ENCODE measurements around the gene NRXN3.

The NRXN3 gene

DNA sequence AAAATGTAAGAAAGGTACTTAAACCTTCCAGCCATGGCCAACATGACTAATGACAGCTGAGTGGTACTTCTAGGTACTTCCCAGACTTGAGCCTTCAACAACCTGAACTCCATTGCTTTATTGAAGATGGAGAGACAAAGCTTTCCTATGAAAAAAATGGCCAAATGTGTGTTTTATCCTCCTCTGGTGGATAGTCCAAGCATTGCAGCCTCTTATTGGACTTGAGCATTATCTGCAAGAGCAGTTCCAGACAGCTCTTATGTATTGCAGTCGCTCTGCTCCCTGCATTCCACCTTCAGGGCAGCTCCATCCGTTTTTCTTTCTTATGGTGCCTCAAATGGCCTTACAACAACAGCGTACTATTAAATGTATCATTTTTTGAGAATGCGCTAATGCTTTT, 588.2 kb downstream of the NRXN3 start:
- ATAC-seq: no peak
- no peaks in the 10 kb centered on the region for H3K36me3 Mint-ChIP-seq
- H3K4me1 Mint-ChIP-seq: no peaks in the 10 kb centered on the region
- H3K9me3 Mint-ChIP-seq: peaks cover 5% of the 10 kb centered on the region
- no peak overlapping the region for H3K27ac Mint-ChIP-seq
- no peak overlapping the region for H3K4me3 Mint-ChIP-seq
- no peak for DNase-seq (ENCODE audit: low spot score in 2 of 2)

DNA sequence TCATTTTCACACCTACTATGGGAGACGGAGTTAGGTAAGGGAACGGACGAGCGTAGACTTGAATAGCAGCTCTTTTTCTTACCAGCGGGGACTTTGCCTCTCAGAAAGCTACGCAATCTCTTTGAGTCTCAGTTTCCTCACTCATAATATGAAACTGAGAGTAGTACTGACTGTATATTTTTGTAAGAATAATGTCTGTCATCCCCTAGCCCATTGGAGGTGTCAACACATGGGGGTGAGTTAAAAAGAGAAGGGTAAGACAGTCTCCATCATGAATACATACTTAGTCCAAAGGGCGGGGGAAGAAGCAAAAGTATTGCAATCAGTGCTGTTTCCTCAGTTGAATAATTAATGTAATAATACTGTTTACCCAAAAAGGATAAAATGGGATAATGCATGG, 592.2 kb downstream of the NRXN3 start:
- H3K4me3 Mint-ChIP-seq: no peak overlapping the region
- ATAC-seq (no peak), DNase-seq (ENCODE audit: low spot score in 2 of 2) (no peak)
- H3K27ac Mint-ChIP-seq: no peak overlapping the region
- H3K9me3 Mint-ChIP-seq: peaks cover 2% of the 10 kb centered on the region
- H3K4me1 Mint-ChIP-seq: no peaks in the 10 kb centered on the region
- H3K36me3 Mint-ChIP-seq: no peaks in the 10 kb centered on the region

DNA sequence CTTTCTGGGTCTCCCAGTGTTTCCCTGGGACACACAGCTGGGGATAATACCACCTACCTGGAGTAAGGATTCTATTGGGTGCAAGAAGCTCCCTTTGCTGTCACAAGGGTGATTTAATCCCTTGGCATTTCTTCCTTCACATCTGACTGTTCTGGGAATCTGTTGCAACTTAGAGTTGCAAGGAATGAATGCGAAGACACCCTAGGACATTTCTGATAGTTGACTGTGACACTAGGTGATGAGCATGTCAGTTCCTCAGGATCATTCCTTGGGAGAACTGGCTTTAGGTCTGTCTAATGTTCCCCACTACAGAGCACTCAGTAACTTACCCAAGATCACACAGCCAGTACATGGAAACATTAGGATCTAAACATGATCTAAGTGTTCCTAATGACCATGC, 593.6 kb downstream of the NRXN3 start:
- no peaks in the 10 kb centered on the region for H3K4me1 Mint-ChIP-seq
- peaks cover 2% of the 10 kb centered on the region for H3K9me3 Mint-ChIP-seq
- H3K36me3 Mint-ChIP-seq: no peaks in the 10 kb centered on the region
- DNase-seq (ENCODE audit: low spot score in 2 of 2): no peak
- no peak overlapping the region for H3K27ac Mint-ChIP-seq
- ATAC-seq: no peak
- no peak overlapping the region for H3K4me3 Mint-ChIP-seq

DNA sequence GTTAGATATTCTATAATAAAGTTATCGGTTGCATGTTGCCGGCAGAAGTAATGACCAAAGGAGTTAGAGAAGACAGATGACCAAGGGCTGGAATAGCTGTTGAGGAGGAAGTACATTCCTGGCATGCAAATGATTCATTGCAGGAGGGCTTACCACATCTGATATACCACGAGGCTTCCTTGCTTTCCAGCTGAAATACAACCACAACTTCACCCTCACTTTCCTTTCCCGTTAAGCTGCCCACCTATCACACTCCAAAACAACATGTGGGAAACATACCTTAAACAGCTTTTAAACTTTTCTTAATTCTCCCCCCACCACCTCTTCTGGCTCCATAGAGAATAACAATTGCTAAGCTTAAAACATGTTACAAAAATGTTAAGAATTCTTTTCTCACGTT, 594.1 kb downstream of the NRXN3 start:
- no peak overlapping the region for H3K27ac Mint-ChIP-seq
- H3K4me3 Mint-ChIP-seq: no peak overlapping the region
- H3K36me3 Mint-ChIP-seq: no peaks in the 10 kb centered on the region
- H3K9me3 Mint-ChIP-seq: peaks cover 2% of the 10 kb centered on the region
- no peak for DNase-seq (ENCODE audit: low spot score in 2 of 2)
- H3K4me1 Mint-ChIP-seq: no peaks in the 10 kb centered on the region
- ATAC-seq: no peak

DNA sequence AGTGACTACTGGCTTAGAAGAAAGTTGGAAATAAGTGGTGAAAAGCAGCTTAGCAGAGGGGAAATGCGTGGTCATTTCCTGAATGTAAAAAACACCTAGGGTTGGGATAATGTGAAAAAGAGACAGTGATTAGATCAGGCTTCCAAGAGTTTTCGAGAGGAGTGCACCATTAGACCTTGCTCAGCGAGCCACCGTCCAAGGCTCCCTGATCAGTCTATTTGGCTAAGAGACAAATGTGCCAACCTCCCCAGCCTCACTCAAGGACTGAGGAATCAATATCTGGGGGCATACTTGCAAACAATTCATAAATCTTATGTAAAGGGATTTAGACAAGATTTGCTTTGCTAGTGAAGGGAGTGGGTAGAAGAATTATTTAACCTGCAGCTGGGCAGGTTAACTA, 594.5 kb downstream of the NRXN3 start:
- no peak overlapping the region for H3K27ac Mint-ChIP-seq
- peaks cover 2% of the 10 kb centered on the region for H3K9me3 Mint-ChIP-seq
- H3K36me3 Mint-ChIP-seq: no peaks in the 10 kb centered on the region
- H3K4me3 Mint-ChIP-seq: no peak overlapping the region
- ATAC-seq (no peak), DNase-seq (ENCODE audit: low spot score in 2 of 2) (no peak)
- no peaks in the 10 kb centered on the region for H3K4me1 Mint-ChIP-seq

DNA sequence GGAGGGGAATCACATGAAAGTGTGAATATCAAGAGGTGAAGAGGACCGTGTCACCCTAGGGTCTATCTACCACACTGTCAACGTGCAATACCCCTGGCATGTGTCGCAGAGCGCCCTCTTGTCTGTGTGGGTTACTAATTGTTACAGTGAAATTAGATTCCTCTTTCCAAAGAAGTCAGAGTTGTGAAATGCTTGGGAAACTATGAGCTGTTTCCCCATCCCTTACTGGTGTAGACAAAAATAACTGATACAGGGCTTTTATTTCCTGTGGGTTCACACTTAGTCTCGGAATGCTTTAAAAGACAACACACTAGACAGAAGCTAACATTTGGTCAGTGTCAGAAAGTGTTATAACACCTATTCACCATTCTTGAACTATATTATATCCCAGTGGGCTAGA, 597.3 kb downstream of the NRXN3 start:
- Mint-ChIP-seq H3K36me3 (no peaks in the 10 kb centered on the region), H3K27ac (no peak overlapping the region), H3K4me1 (no peaks in the 10 kb centered on the region), H3K9me3 (no peaks in the 10 kb centered on the region), H3K4me3 (no peak overlapping the region)
- ATAC-seq (no peak), DNase-seq (ENCODE audit: low spot score in 2 of 2) (no peak)

DNA sequence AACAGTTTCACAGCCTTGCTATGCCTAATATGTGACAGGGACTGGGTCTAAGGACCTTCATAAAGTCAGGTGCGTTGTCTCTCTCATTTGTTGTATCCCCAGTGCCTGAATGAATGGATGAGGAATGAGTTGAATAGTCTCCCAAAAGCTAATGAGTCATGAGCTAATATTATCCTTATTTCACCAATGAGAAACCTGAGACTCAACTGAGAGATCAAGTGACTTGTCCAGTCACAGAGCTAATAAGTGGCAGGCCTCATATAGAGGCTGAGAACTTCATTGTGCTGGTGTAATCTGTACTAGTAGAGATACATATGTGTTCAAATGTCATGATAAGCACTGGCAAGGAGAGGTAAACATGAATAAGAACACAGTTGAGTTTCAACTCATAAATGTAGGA, 612.4 kb downstream of the NRXN3 start:
- no peaks in the 10 kb centered on the region for H3K36me3 Mint-ChIP-seq
- no peak overlapping the region for H3K4me3 Mint-ChIP-seq
- no peak for DNase-seq (ENCODE audit: low spot score in 2 of 2)
- H3K27ac Mint-ChIP-seq: no peak overlapping the region
- no peaks in the 10 kb centered on the region for H3K4me1 Mint-ChIP-seq
- H3K9me3 Mint-ChIP-seq: peaks cover 13% of the 10 kb centered on the region
- no peak for ATAC-seq

DNA sequence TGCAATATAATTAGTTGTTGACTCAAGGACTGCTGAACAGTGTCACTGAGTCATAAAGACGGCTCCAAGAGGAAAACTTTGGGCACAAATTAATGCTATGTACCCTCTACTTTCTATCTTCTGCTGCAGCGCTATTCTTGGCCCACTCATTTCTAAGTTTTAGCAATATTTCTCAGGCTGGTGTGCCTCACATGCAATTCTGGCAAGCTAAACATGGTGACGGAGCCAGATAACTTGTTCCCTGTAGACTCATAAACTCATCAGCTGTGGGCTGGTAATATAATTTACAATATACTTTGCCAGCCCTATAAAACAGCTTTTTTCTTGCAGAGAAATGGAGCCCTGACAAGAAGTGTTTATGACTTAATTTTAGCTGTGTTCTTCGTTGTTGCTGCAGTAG, 615.1 kb downstream of the NRXN3 start:
- Mint-ChIP-seq H3K9me3 (peaks cover 9% of the 10 kb centered on the region), H3K4me3 (no peak overlapping the region), H3K27ac (no peak overlapping the region), H3K4me1 (no peaks in the 10 kb centered on the region), H3K36me3 (no peaks in the 10 kb centered on the region)
- DNase-seq (ENCODE audit: low spot score in 2 of 2): no peak
- no peak for ATAC-seq

DNA sequence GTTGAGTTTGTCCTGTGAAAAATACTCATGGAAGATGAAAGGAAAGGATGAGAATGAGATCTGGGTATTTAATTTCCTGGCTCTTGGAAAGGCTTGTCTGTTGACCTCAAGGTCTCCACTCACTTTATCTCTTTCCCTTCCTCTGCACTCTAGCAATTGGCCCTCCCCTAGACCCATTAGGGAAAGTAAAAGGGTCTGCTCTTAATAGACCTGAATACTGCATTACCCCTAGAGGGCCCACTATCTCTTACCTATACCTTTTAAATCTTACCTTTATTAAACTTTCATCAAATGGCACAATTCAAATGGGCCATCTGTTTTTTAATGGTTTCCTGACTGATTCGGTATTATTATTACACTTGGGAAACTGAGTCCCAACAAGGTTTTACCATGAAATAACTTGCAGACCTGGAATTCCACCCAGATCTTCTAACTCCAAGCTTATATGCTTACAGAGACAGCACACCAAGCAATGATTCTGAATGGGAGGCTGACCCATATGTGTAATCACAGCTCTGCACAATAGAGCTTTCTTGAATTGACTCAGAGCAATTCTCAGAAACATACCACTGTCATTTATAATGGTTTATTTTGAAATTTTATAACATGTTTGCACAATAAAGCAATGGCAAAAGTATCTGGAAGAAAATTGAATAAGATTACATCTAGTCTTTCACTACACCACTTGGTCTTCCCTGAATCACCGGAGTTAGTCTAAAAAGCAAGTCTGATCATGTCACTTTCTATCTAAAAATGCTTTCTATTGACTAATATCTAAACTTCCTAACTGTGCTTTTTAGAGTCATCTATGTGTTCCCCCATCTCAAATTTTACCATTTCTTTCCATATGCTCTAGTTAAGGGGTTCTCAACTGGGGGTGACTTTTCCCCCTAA, 618.5 kb downstream of the NRXN3 start:
- DNase-seq (ENCODE audit: low spot score in 2 of 2): no peak
- no peak for ATAC-seq
- H3K27ac Mint-ChIP-seq: no peak overlapping the region

DNA sequence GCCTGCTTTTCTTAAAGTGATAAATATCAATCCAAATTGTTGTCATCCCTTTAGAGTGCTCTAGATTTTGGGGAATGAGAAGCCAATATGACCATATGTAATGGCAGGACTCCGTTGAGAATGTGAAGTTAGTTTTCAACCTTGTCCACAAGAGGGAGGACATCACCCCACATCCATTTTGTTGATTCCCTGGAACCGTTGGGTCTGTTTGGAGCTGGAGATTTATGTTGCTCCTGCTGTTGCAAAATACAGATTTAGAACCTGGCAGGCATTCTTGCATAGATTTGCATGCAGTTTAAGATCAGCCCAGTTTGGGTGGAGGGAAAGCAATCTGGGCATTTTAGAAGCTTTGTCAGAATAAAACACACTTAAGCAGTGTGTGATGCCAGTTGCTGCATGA, 620.1 kb downstream of the NRXN3 start:
- ATAC-seq (no peak), DNase-seq (ENCODE audit: low spot score in 2 of 2) (no peak)
- H3K9me3 Mint-ChIP-seq: peaks cover 3% of the 10 kb centered on the region
- H3K4me3 Mint-ChIP-seq: no peak overlapping the region
- no peak overlapping the region for H3K27ac Mint-ChIP-seq
- no peaks in the 10 kb centered on the region for H3K36me3 Mint-ChIP-seq
- no peaks in the 10 kb centered on the region for H3K4me1 Mint-ChIP-seq

More for the DNA sequence above, 618.5 kb downstream of the NRXN3 start:
- no peak overlapping the region for H3K4me3 Mint-ChIP-seq
- no peaks in the 10 kb centered on the region for H3K4me1 Mint-ChIP-seq
- H3K9me3 Mint-ChIP-seq: peaks cover 10% of the 10 kb centered on the region
- no peaks in the 10 kb centered on the region for H3K36me3 Mint-ChIP-seq

DNA sequence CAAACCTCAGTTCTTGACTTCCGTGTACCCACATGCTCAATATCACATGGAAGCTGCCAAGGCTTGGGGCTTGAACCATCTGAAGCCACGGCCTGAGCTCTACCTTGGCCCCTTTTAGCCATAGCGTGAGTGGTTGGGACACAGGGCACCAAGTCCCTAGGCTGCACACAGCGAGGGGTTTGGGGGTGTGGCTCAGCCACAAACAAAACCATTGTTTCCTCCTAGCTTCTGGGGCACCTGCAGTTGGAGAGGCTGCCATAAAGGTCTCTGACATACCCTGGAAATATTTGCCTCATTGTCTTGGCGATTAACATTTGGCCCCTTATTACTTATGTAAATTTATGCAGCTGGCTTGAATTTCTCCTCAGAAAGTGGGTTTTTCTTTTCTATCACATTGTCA, 628.6 kb downstream of the NRXN3 start:
- no peak overlapping the region for H3K4me3 Mint-ChIP-seq
- DNase-seq (ENCODE audit: low spot score in 2 of 2): no peak

DNA sequence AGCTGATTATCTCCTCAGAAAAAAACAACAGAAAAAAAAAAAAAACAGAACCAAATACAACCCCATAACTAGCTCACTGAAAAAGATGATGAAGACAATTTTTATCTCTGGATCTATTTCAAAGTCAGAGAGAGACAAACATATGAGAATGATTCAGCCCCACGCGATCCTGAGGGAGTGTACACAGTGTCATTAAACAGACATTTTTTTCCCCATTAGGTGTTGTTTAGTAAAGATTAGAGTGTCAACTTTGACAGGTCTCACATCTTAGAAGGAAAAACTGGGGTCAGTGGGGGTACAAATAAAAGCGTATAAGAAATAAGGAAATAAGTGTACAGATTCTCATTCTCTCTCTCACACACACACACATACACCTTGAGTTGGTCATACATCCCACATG, 635.4 kb downstream of the NRXN3 start:
- Mint-ChIP-seq H3K4me3 (no peak overlapping the region), H3K9me3 (peaks cover 17% of the 10 kb centered on the region), H3K4me1 (no peaks in the 10 kb centered on the region), H3K27ac (no peak overlapping the region), H3K36me3 (no peaks in the 10 kb centered on the region)
- DNase-seq (ENCODE audit: low spot score in 2 of 2) (no peak), ATAC-seq (no peak)

More for the DNA sequence above, 628.6 kb downstream of the NRXN3 start:
- Mint-ChIP-seq H3K36me3 (no peaks in the 10 kb centered on the region), H3K9me3 (peaks cover 4% of the 10 kb centered on the region), H3K27ac (no peak overlapping the region), H3K4me1 (no peaks in the 10 kb centered on the region)
- no peak for ATAC-seq

DNA sequence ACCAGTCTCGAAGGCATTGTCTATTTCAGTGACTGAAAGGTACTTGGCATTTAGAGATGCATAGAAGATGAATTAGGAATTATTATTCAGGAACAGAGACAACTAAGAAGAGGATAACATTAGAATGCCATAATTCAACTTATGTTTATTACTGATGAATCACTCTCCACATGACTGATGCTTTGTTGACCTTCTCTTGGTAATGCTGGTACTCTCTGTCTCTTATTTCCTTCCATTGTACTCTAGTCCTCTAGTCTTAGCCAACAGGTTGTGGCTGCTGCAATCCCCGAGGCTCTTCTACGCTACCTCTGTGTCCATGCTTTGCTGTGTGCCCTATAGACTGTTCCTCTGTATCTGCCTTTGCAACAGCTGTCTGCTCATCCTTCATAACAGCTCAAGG, 652.9 kb downstream of the NRXN3 start:
- Mint-ChIP-seq H3K4me3 (no peak overlapping the region), H3K4me1 (no peaks in the 10 kb centered on the region), H3K27ac (no peak overlapping the region), H3K36me3 (no peaks in the 10 kb centered on the region), H3K9me3 (peaks cover 2% of the 10 kb centered on the region)
- DNase-seq (ENCODE audit: low spot score in 2 of 2) (no peak), ATAC-seq (no peak)

DNA sequence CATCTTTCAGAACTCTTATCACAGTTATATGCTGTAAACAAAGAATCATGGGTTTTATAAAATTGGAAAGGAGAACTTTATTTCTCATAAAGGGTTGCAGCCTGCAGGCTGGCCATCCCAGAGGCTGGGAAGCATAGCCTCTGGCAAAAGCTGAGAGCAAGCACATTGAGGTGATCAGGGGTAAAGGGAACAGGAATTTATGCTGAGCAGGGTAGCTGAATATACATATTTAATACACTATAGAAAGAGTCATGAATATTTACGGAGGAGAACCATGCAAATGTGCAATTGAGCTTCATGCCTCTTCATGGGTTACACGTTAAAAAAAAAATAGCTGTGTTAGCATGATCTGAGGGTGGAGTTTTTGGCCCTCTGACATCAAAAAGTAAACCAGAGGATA, 653.3 kb downstream of the NRXN3 start:
- DNase-seq (ENCODE audit: low spot score in 2 of 2) (no peak), ATAC-seq (no peak)
- Mint-ChIP-seq H3K27ac (no peak overlapping the region), H3K4me3 (no peak overlapping the region), H3K9me3 (peaks cover 2% of the 10 kb centered on the region), H3K36me3 (no peaks in the 10 kb centered on the region), H3K4me1 (no peaks in the 10 kb centered on the region)

DNA sequence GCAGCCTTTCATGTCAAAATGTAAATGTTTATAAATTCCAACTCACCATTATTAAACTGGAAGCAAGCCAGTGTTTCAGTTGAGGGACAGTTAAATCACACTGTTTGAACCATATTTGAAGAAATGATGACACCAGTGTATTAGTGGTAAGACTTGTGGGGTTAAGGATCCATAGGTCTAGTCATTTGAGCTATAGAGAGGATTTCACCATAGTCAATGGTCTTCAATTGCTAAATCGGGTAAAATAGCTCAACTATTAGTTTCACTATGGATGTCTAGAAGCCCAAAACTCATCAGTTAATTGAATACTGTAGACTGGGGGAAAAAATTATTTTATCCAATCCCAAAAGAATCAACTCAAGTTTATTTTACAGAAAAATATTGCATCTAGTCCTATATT, 659.1 kb downstream of the NRXN3 start:
- Mint-ChIP-seq H3K4me3 (no peak overlapping the region), H3K36me3 (no peaks in the 10 kb centered on the region), H3K9me3 (no peaks in the 10 kb centered on the region), H3K27ac (no peak overlapping the region), H3K4me1 (no peaks in the 10 kb centered on the region)
- ATAC-seq: no peak
- no peak for DNase-seq (ENCODE audit: low spot score in 2 of 2)

DNA sequence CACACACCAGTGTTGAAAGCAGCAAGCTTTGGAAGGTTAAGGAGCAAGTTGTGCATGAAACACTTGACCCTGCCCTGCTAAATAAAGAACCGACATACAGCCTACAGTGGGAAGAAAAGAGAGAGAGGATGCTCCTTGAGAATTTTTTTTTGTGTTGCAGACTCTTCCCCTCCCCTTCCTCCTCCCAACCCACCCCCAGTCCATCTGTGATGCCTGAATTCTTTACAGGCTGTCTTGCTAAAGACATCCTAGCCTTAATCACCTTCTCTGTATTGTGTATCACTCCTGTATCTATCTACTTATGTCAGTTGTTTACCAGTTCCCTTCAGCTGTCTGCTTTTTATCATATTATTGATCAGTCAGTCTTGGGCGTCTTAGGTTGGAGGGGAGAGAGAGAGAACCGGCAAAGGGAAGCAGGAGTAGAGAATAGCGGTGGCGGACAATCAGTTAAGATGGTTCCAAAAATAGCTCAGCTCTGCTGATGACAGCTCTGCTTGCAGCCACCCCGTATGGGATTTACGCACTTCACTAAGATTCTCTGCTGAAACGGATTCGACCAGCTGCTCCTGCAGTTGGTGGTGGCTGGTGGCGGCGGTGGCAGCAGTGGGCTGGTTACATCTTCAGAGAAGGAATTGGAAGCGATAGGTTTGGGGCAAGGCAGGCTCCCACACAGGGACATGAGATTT, 664.7 kb downstream of the NRXN3 start:
- H3K36me3 Mint-ChIP-seq: no peaks in the 10 kb centered on the region
- H3K9me3 Mint-ChIP-seq: no peaks in the 10 kb centered on the region
- no peak overlapping the region for H3K27ac Mint-ChIP-seq
- no peak for ATAC-seq
- H3K4me1 Mint-ChIP-seq: no peaks in the 10 kb centered on the region
- H3K4me3 Mint-ChIP-seq: no peak overlapping the region
- no peak for DNase-seq (ENCODE audit: low spot score in 2 of 2)
